Mesenchymal stem cell (in vitro differentiated cells and primary cell): Measurements from ENCODE around the gene NIN.

Experiments used
- DNase-seq: peaks from one replicate; pipeline ENCODE4 v3.0.0-alpha.2; 2013
- H2AFZ ChIP-seq: one replicate; pipeline ENCODE4 v1.6.1; 2013; ENCODE audit warnings: low read depth, mild to moderate bottlenecking, control low read depth, inconsistent platforms, low read length, moderate library complexity
- H2AK5ac ChIP-seq: 2 replicates; pipeline ENCODE4 v1.6.1; 2013; ENCODE audit warnings: low read length, moderate library complexity, mild to moderate bottlenecking, inconsistent platforms; ENCODE audit not compliant: severe bottlenecking
- H2BK120ac ChIP-seq: one replicate; pipeline ENCODE4 v1.6.1; 2013; ENCODE audit warnings: low read depth, mild to moderate bottlenecking, inconsistent platforms, low read length, moderate library complexity
- H2BK12ac ChIP-seq, 2 experiments: one replicate each; pipeline ENCODE4 v1.6.1; 2013; ENCODE audit warnings: inconsistent platforms in 2 of 2, low read length in 2 of 2, mild to moderate bottlenecking in 2 of 2, moderate library complexity in 2 of 2, control low read depth in 1 of 2
- H2BK15ac ChIP-seq: one replicate; pipeline ENCODE4 v1.6.1; 2013; ENCODE audit warnings: mild to moderate bottlenecking, low read depth, inconsistent platforms; ENCODE audit not compliant: poor library complexity, severe bottlenecking
- H2BK5ac ChIP-seq: 2 replicates; pipeline ENCODE4 v1.6.1; 2013; ENCODE audit warnings: low read depth, mild to moderate bottlenecking, low read length, control low read depth, inconsistent platforms; ENCODE audit not compliant: poor library complexity, severe bottlenecking
- H3K14ac ChIP-seq, 2 experiments: one replicate each; pipeline ENCODE4 v1.6.1; 2013; ENCODE audit warnings: inconsistent platforms in 2 of 2, low read length in 2 of 2, control low read depth in 1 of 2, mild to moderate bottlenecking in 1 of 2, moderate library complexity in 1 of 2
- H3K18ac ChIP-seq, 2 experiments: one replicate each; pipeline ENCODE4 v1.6.1; 2013; ENCODE audit warnings: inconsistent platforms in 2 of 2, low read length in 2 of 2, control low read depth in 1 of 2, low read depth in 1 of 2, mild to moderate bottlenecking in 1 of 2
- H3K23ac ChIP-seq, 2 experiments: one replicate each; pipeline ENCODE4 v1.6.1; 2013; ENCODE audit warnings: inconsistent platforms in 2 of 2, low read length in 2 of 2, mild to moderate bottlenecking in 2 of 2, moderate library complexity in 2 of 2, control low read depth in 1 of 2
- H3K27ac ChIP-seq: 2 replicates; pipeline ENCODE4 v1.5.1; 2013; ENCODE audit warnings: mild to moderate bottlenecking, moderate library complexity, low read length, control low read depth, inconsistent platforms; ENCODE audit not compliant: poor library complexity, severe bottlenecking
- H3K27me3 ChIP-seq, 2 experiments: 2 replicates each; pipeline versions ENCODE4 v1.6.1 to v1.7.0; 2013; ENCODE audit warnings: low read length in 2 of 2, mild to moderate bottlenecking in 2 of 2, moderate library complexity in 2 of 2, control low read depth in 1 of 2, inconsistent platforms in 1 of 2; ENCODE audit not compliant: control insufficient read depth in 1 of 2, insufficient read depth in 1 of 2
- H3K36me3 ChIP-seq, 2 experiments: 2 replicates each; pipeline versions ENCODE4 v1.6.1 to v1.7.0; 2013; ENCODE audit warnings: low read length in 2 of 2, control low read depth in 1 of 2, inconsistent platforms in 1 of 2, low read depth in 1 of 2, mild to moderate bottlenecking in 1 of 2; ENCODE audit not compliant: insufficient read depth in 2 of 2, control insufficient read depth in 1 of 2
- H3K4ac ChIP-seq, 2 experiments: one replicate each; pipeline ENCODE4 v1.6.1; 2013; ENCODE audit warnings: inconsistent platforms in 2 of 2, low read length in 2 of 2, mild to moderate bottlenecking in 2 of 2, moderate library complexity in 2 of 2, control low read depth in 1 of 2, low read depth in 1 of 2
- H3K4me1 ChIP-seq: 2 replicates; pipeline ENCODE4 v1.6.1; 2013; ENCODE audit warnings: low read depth, low read length, control low read depth; ENCODE audit not compliant: control insufficient read depth, insufficient read depth
- H3K4me2 ChIP-seq: 2 replicates; pipeline ENCODE4 v1.6.1; 2013; ENCODE audit warnings: low read length, mild to moderate bottlenecking, inconsistent platforms; ENCODE audit not compliant: poor library complexity, severe bottlenecking
- H3K4me3 ChIP-seq, 2 experiments: 2 replicates each; pipeline versions ENCODE4 v1.5.1 to v1.7.0; 2013; ENCODE audit warnings: low read length in 2 of 2, mild to moderate bottlenecking in 2 of 2, control low read depth in 1 of 2, low read depth in 1 of 2; ENCODE audit not compliant: insufficient read depth in 1 of 2
- H3K79me1 ChIP-seq: replicated peaks from 2 replicates; pipeline ENCODE4 v1.6.1; 2013; ENCODE audit warnings: mild to moderate bottlenecking, control low read depth, low read length, inconsistent platforms; ENCODE audit not compliant: poor library complexity, severe bottlenecking
- H3K9ac ChIP-seq: 2 replicates; pipeline ENCODE4 v1.7.0; 2013; ENCODE audit warnings: mild to moderate bottlenecking, low read length, moderate library complexity
- H3K9me3 ChIP-seq: 2 replicates; pipeline ENCODE4 v1.7.0; 2013; ENCODE audit warnings: mild to moderate bottlenecking, low read length; ENCODE audit not compliant: control insufficient read depth
- H4K8ac ChIP-seq: one replicate; pipeline ENCODE4 v1.6.1; 2013; ENCODE audit warnings: inconsistent platforms, mild to moderate bottlenecking, low read length, moderate library complexity
- H4K91ac ChIP-seq: one replicate; pipeline ENCODE4 v1.6.1; 2013; ENCODE audit warnings: mild to moderate bottlenecking, low read length, inconsistent platforms
- WGBS: methylation state at CpG from one replicate; pipeline ENCODE4 v1.1.7; 2013; ENCODE audit warnings: mixed read lengths; 5-methylcytosine and 5-hydroxymethylcytosine counted together

Gene NIN

DNA sequence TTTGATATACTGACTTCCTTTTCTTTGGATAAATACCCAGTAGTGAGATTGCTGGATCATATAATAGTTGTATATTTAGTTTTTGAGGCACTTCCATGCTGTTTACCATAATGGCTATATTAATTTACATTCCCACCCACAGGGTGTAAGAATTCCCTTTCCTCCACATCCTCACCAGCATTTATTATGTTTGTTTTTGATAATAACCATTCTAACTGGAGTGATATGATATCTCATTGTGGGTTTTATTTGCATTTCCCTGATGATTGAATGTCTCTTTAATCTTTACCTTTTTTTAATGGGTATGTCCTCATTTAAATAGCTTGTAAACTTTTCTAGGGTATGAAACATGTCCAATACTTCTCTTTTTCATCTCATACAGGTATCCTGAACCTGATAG lies 151.3 kb downstream of the NIN start:
- no peak overlapping the region for H2AK5ac ChIP-seq
- no peak overlapping the region for H3K9ac ChIP-seq
- no peak overlapping the region for H3K4me2 ChIP-seq
- H2BK15ac ChIP-seq = no peak overlapping the region
- H4K91ac ChIP-seq = no peak overlapping the region
- H3K27me3 ChIP-seq = no peaks in the 10 kb centered on the region
- H2BK12ac ChIP-seq = no peak overlapping the region
- H3K36me3 ChIP-seq = no peaks in the 10 kb centered on the region
- no peak overlapping the region for H3K4me3 ChIP-seq
- H2BK120ac ChIP-seq = no peak overlapping the region
- DNase-seq = no peak
- H2BK5ac ChIP-seq = no peak overlapping the region
- no peak overlapping the region for H4K8ac ChIP-seq
- H2AFZ ChIP-seq = no peak overlapping the region
- H3K23ac ChIP-seq = no peak overlapping the region
- H3K4ac ChIP-seq = no peak overlapping the region
- peaks cover 5% of the 10 kb centered on the region for H3K4me1 ChIP-seq
- H3K14ac ChIP-seq = no peak overlapping the region
- H3K18ac ChIP-seq = no peak overlapping the region
- no peak overlapping the region for H3K27ac ChIP-seq
- H3K9me3 ChIP-seq = no peaks in the 10 kb centered on the region
- H3K79me1 ChIP-seq = no peaks in the 10 kb centered on the region

- Histone ChIP-seq H3K9ac (peak overlapping the region; percentile 8), H3K79me1 (no peaks in the 10 kb centered on the region), H2AFZ (no peak overlapping the region), H3K27me3 (no peaks in the 10 kb centered on the region), H4K91ac (no peak overlapping the region), H3K4me3 (peak overlapping the region in 1 of 2 experiments; percentile 11), H2BK12ac (no peak overlapping the region), H3K4ac (no peak overlapping the region), H3K36me3 (no peaks in the 10 kb centered on the region), H2AK5ac (peak overlapping the region; percentile 71), H3K14ac (no peak overlapping the region), H3K18ac (peak overlapping the region in 1 of 2 experiments; percentile 41), H2BK5ac (no peak overlapping the region), H4K8ac (peak overlapping the region; percentile 92), H3K27ac (peak overlapping the region; percentile 53), H2BK15ac (peak overlapping the region; percentile 95), H2BK120ac (no peak overlapping the region), H3K9me3 (no peaks in the 10 kb centered on the region), H3K23ac (no peak overlapping the region), H3K4me2 (no peak overlapping the region), H3K4me1 (peaks cover 5% of the 10 kb centered on the region)
- WGBS = 79% methylated on average over 4 of the region's 5 CpGs
- DNase-seq = no peak
Observed at GRCh38 chr14:50678163-50678562, 152.8 kb downstream of the NIN start.

- no peak overlapping the region for H3K18ac ChIP-seq
- no peak overlapping the region for H3K4me2 ChIP-seq
- H4K8ac ChIP-seq = no peak overlapping the region
- H3K79me1 ChIP-seq = no peaks in the 10 kb centered on the region
- no peak overlapping the region for H4K91ac ChIP-seq
- H3K4me3 ChIP-seq = peak overlapping the region in 1 of 2 experiments; percentile 22
- H3K27me3 ChIP-seq = no peaks in the 10 kb centered on the region
- H2AK5ac ChIP-seq = no peak overlapping the region
- peak overlapping the region; percentile 39 for H3K9ac ChIP-seq
- H3K23ac ChIP-seq = no peak overlapping the region
- no peak overlapping the region for H3K14ac ChIP-seq
- no peak overlapping the region for H2BK5ac ChIP-seq
- H2BK12ac ChIP-seq = no peak overlapping the region
- under 1% methylated on average over 3 of the region's 5 CpGs for WGBS
- H2BK15ac ChIP-seq = no peak overlapping the region
- H2BK120ac ChIP-seq = no peak overlapping the region
- H3K4ac ChIP-seq = no peak overlapping the region
- no peaks in the 10 kb centered on the region for H3K9me3 ChIP-seq
- no peaks in the 10 kb centered on the region for H3K36me3 ChIP-seq
- peak; percentile 37 for DNase-seq
- no peak overlapping the region for H2AFZ ChIP-seq
- peak overlapping the region; percentile 82 for H3K27ac ChIP-seq
- H3K4me1 ChIP-seq = peaks cover 5% of the 10 kb centered on the region
Observed at GRCh38 chr14:50677527-50678063, 153.4 kb downstream of the NIN start.

- Histone ChIP-seq H3K18ac (peak overlapping the region in 1 of 2 experiments; percentile 37), H3K36me3 (no peaks in the 10 kb centered on the region), H2BK12ac (peak overlapping the region in 1 of 2 experiments; percentile 21), H2AK5ac (peak overlapping the region; percentile 94), H3K27ac (peak overlapping the region; percentile 82), H2BK120ac (peak overlapping the region; percentile 61), H3K14ac (no peak overlapping the region), H4K8ac (peak overlapping the region; percentile 77), H4K91ac (peak overlapping the region; percentile 27), H3K79me1 (no peaks in the 10 kb centered on the region), H3K27me3 (no peaks in the 10 kb centered on the region), H2BK15ac (no peak overlapping the region), H3K4me1 (peaks cover 5% of the 10 kb centered on the region), H2BK5ac (peak overlapping the region; percentile 82), H3K9me3 (no peaks in the 10 kb centered on the region), H3K9ac (peak overlapping the region; percentile 39), H3K23ac (no peak overlapping the region), H3K4ac (no peak overlapping the region), H3K4me2 (no peak overlapping the region), H3K4me3 (no peak overlapping the region), H2AFZ (no peak overlapping the region)
- WGBS = 92% methylated on average over 7 of the region's 7 CpGs
- no peak for DNase-seq
Observed at GRCh38 chr14:50676814-50677516, 154.0 kb downstream of the NIN start.
